Common myeloid progenitor, CD34-positive (primary cell): ENCODE measurements around the gene TMEM273.

Source experiments
- CTCF ChIA-PET: fragments of 350-600 bp; sonication (Branson Sonifier 250); formaldehyde crosslinking; loops from one replicate; lab custom pipeline; 2021; ENCODE audit warnings: antibody characterized with exemption; lab: Charles Lee
- POLR2A ChIA-PET: fragments of 350-600 bp; sonication (Branson Sonifier 250); formaldehyde crosslinking; loops from one replicate; lab custom pipeline; 2021; ENCODE audit warnings: antibody characterized with exemption; lab: Charles Lee
- DNase-seq, 3 donors: peaks; one replicate each; pipeline versions ENCODE4 v3.0.0 to v3.0.0-alpha.2; 2013
- H3K27ac ChIP-seq, 2 experiments: 1 replicate in 1 of 2; 2 replicates in 1 of 2; pipeline ENCODE4 v1.7.0; 2013; ENCODE audit warnings: inconsistent platforms in 2 of 2, low read length in 2 of 2, mild to moderate bottlenecking in 2 of 2, low read depth in 1 of 2, moderate library complexity in 1 of 2; ENCODE audit not compliant: severe bottlenecking in 2 of 2, insufficient read depth in 1 of 2, poor library complexity in 1 of 2
- H3K27me3 ChIP-seq, 5 experiments: replicated peaks in 2 of 5; 1 replicate in 3 of 5; 2 replicates in 2 of 5; pipeline versions ENCODE4 v1.6.1 to v1.7.0; 2013; ENCODE audit warnings: low read length in 4 of 5, mild to moderate bottlenecking in 2 of 5, moderate library complexity in 2 of 5, inconsistent platforms in 1 of 5; ENCODE audit not compliant: insufficient read depth in 5 of 5, control insufficient read depth in 4 of 5
- H3K36me3 ChIP-seq, 4 experiments: 1 replicate in 2 of 4; 2 replicates in 2 of 4; pipeline versions ENCODE4 v1.6.1 to v1.7.0; 2013; ENCODE audit warnings: low read length in 3 of 4, control low read depth in 1 of 4, mild to moderate bottlenecking in 1 of 4; ENCODE audit not compliant: control insufficient read depth in 4 of 4, insufficient read depth in 4 of 4
- H3K4me1 ChIP-seq, 4 experiments: 1 replicate in 3 of 4; 2 replicates in 1 of 4; pipeline versions ENCODE4 v1.6.1 to v1.7.1; 2013; ENCODE audit warnings: low read length in 3 of 4, mild to moderate bottlenecking in 3 of 4, control low read depth in 1 of 4, inconsistent platforms in 1 of 4, moderate library complexity in 1 of 4; ENCODE audit not compliant: control insufficient read depth in 4 of 4, insufficient read depth in 4 of 4; ENCODE audit errors: control extremely low read depth in 1 of 4
- H3K4me3 ChIP-seq, 7 experiments: 1 replicate in 4 of 7; 2 replicates in 3 of 7; pipeline versions ENCODE4 v1.5.1 to v1.7.0; 2013; ENCODE audit warnings: mild to moderate bottlenecking in 7 of 7, low read length in 6 of 7, moderate library complexity in 6 of 7, inconsistent platforms in 2 of 7, low read depth in 2 of 7, control low read depth in 1 of 7; ENCODE audit not compliant: insufficient read depth in 4 of 7, control insufficient read depth in 1 of 7; ENCODE audit errors: extremely low read depth in 1 of 7
- H3K9me3 ChIP-seq, 5 experiments: 1 replicate in 4 of 5; 2 replicates in 1 of 5; pipeline versions ENCODE4 v1.6.1 to v1.7.1; 2013; ENCODE audit warnings: low read length in 4 of 5, mild to moderate bottlenecking in 2 of 5, inconsistent platforms in 1 of 5, low read depth in 1 of 5, moderate library complexity in 1 of 5; ENCODE audit not compliant: control insufficient read depth in 4 of 5, insufficient read depth in 2 of 5; ENCODE audit errors: control extremely low read depth in 1 of 5
- WGBS: methylation state at CpG from one replicate; pipeline ENCODE4 v1.1.5; 2013; ENCODE audit not compliant: insufficient coverage; 5-methylcytosine and 5-hydroxymethylcytosine counted together

The TMEM273 gene

DNA sequence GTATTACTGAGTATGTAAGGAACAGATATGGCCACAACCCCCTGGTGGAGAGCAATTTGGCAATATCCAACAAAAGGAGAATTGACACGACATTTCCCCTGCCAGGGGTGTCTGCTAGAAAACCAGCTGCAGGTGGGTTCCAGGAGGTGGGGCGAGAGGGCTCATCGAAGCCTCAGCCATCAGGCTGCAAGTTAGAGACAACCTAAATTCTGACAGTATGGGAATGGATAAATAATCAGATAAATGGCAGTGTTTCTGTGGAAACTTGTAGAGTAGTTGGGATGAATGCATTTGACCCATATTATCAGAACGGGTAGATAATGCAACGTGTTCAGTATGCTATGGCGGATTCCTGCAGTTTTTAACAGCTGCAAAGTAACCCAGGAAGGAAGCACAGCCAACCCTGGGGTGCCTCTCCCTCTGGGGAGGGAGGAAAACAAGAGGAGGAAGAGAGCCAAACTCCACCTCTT, 3.5 kb downstream of the TMEM273 start:
- H3K27me3 ChIP-seq = no peaks in the 10 kb centered on the region
- H3K4me1 ChIP-seq = peaks cover 34 to 94% (median 46%) of the 10 kb centered on the region in 4 experiments
- CTCF ChIA-PET = interaction anchor here (1.0 kb wide), 1 partner anchor 15 kb away, joined by 3 read pairs; no protein-coding TSS in a partner anchor
- H3K9me3 ChIP-seq = no peaks in the 10 kb centered on the region
- DNase-seq = peak in 1 of 3 donors; percentile 55
- peak overlapping the region in 1 of 2 experiments; percentile 71 for H3K27ac ChIP-seq
- POLR2A ChIA-PET = no interaction called here
- peak overlapping the region in 1 of 7 experiments; percentile 40 for H3K4me3 ChIP-seq
- H3K36me3 ChIP-seq = no peaks in the 10 kb centered on the region
- 43% methylated on average over 6 of the region's 6 CpGs for WGBS

- no peaks in the 10 kb centered on the region for H3K9me3 ChIP-seq
- WGBS = 0% methylated on average over 3 of the region's 5 CpGs
- peak overlapping the region in 1 of 2 experiments; percentile 71 for H3K27ac ChIP-seq
- peak; percentile 36 to 72 (median 56) for DNase-seq
- CTCF ChIA-PET = interaction anchor here (1.0 kb wide), 1 partner anchor 14 kb away, joined by 3 read pairs; no protein-coding TSS in a partner anchor
- H3K4me3 ChIP-seq = peak overlapping the region in 1 of 7 experiments; percentile 32
- POLR2A ChIA-PET = no interaction called here
- H3K4me1 ChIP-seq = peaks cover 27 to 93% (median 39%) of the 10 kb centered on the region in 4 experiments
- H3K36me3 ChIP-seq = no peaks in the 10 kb centered on the region
- no peaks in the 10 kb centered on the region for H3K27me3 ChIP-seq
These were observed 4.3 kb downstream of the TMEM273 start for GRCh38 chr10:49183596-49184542.

DNA sequence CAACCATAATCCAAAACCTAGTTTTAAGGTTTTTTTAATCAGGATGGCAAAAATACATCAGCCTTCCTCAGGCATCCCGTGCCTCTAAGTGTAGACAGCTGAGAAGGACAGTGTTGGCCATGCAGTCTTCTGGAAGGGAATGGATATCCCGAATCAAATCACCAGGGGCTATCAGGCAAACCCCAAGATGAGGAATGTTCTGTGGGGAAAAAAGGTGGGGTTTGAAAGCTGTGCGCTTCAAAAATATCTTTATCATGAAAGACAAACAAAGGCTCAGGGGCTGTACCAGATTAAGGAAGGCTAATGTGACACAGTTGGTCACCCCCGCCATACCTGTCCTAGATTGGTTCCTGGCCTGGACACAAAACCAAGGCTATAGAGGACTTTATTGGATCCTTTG, 5.4 kb downstream of the TMEM273 start:
- ChIA-PET CTCF (no interaction called here), POLR2A (no interaction called here)
- Histone ChIP-seq H3K27ac (peak overlapping the region in 1 of 2 experiments; percentile 71), H3K4me1 (peaks cover 18 to 93% (median 30%) of the 10 kb centered on the region in 4 experiments), H3K36me3 (peaks cover 0 to 5% (median 0%) of the 10 kb centered on the region in 4 experiments), H3K27me3 (no peaks in the 10 kb centered on the region), H3K9me3 (no peaks in the 10 kb centered on the region), H3K4me3 (no peak overlapping the region)
- DNase-seq = no peak
- WGBS = 100% methylated on average over 3 of the region's 4 CpGs

DNA sequence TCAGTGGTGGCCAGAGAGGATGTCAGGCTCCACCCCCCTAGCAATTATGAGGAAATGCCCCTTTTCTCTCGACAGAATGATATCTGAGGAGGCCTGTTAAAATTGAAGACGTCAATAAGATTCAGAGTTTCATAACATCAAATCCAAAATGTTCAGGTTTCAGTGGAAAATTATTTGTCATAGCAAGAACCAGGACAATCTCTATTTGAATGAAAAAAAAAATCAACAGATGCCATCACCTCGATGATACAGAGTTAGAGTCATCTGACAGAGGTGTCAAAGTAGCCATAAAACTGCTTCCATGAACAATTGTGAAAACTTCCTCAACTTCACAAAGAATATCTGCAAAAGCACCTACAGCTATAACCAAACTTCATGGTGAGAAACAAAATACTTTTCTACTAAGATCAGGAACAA, 7.7 kb downstream of the TMEM273 start:
- no peak for DNase-seq
- CTCF ChIA-PET = no interaction called here
- peaks cover 20 to 92% (median 30%) of the 10 kb centered on the region in 4 experiments for H3K4me1 ChIP-seq
- no peaks in the 10 kb centered on the region for H3K9me3 ChIP-seq
- POLR2A ChIA-PET = no interaction called here
- H3K36me3 ChIP-seq = peaks cover 0 to 8% (median 0%) of the 10 kb centered on the region in 4 experiments
- H3K27me3 ChIP-seq = no peaks in the 10 kb centered on the region
- H3K27ac ChIP-seq = no peak overlapping the region
- WGBS = no CpG with 5 or more reads among the region's 3 CpGs
- no peak overlapping the region for H3K4me3 ChIP-seq

DNA sequence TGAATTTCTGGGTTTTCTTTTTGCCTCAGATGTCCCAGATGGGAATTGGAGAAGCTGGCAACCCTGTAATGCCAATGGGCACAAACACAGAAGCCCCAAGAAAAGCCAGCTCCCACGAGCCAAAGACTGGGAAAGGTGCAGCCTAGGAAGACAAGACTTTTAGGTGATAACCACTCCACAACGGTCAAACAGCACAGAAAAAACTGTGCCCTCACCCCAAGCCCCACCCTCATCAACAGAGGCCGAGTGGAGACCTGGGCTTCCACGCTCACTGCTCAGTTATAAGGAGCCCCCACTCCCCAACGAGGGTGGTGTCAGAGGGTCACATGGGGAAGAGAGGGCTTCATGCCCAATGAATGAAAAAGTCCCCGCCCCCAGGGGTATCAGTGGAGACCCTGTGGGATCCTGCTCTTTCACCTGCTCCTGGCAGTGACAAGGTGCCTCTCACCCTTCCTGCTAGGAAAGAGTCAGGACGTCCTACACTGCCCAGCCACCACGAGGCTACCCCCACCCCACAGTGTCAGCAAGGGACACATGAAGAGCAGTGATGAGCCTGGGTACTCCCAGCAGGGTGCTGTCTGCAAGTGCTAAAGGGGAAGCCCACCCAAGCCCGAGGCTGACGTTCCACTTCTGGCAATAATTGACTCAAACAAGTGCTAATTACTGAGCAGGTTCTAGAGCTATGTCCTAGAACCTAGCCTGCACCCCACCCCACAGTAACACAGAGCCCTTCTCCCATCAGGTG, 8.3 kb downstream of the TMEM273 start:
- ChIA-PET POLR2A (no interaction called here), CTCF (no interaction called here)
- Histone ChIP-seq H3K27me3 (no peaks in the 10 kb centered on the region), H3K36me3 (peaks cover 0 to 8% (median 0%) of the 10 kb centered on the region in 4 experiments), H3K4me1 (peaks cover 21 to 92% (median 28%) of the 10 kb centered on the region in 4 experiments), H3K4me3 (no peak overlapping the region), H3K27ac (no peak overlapping the region), H3K9me3 (no peaks in the 10 kb centered on the region)
- no peak for DNase-seq
- 100% methylated on average over 5 of the region's 10 CpGs for WGBS

- DNase-seq = no peak
- Histone ChIP-seq H3K36me3 (peaks cover 0 to 8% (median 0%) of the 10 kb centered on the region in 4 experiments), H3K9me3 (no peaks in the 10 kb centered on the region), H3K27ac (peak overlapping the region in 1 of 2 experiments; percentile 9), H3K4me3 (no peak overlapping the region), H3K27me3 (no peaks in the 10 kb centered on the region), H3K4me1 (peaks cover 10 to 92% (median 28%) of the 10 kb centered on the region in 4 experiments)
- WGBS = 91% methylated on average over 6 of the region's 6 CpGs
- ChIA-PET POLR2A (no interaction called here), CTCF (interaction anchor here (0.8 to 1.9 kb wide), 3 partner anchors 10 to 26 kb away, joined by 3 to 4 read pairs (median 4); partner anchors contain the start of gene TMEM273)
These were observed 9.4 kb downstream of the TMEM273 start for GRCh38 chr10:49178489-49179471.
